ENCODE data around the gene EPHB2.

Gene EPHB2

GRCh38 chr1:22795366-22795714, 84.7 kb downstream of the EPHB2 start:
- no peak for TF ChIP-seq CTCF (IDR thresholded peaks at IDR 0.05; ENCODE audit: low read depth, low read length)
- no peak for DNase-seq (ENCODE audit: extremely low read depth, low read depth)

GRCh38 chr1:22796642-22797041, 86.0 kb downstream of the EPHB2 start:
- DNase-seq (ENCODE audit: extremely low read depth, low read depth), result no peak
- no peak for TF ChIP-seq CTCF (IDR thresholded peaks at IDR 0.05; ENCODE audit: low read depth, low read length)

GRCh38 chr1:22798083-22798482, 87.4 kb downstream of the EPHB2 start:
- no peak for DNase-seq (ENCODE audit: extremely low read depth, low read depth)
- TF ChIP-seq CTCF (IDR thresholded peaks at IDR 0.05; ENCODE audit: low read depth, low read length), result no peak

GRCh38 chr1:22799971-22800370, 89.3 kb downstream of the EPHB2 start:
- no peak for TF ChIP-seq CTCF (IDR thresholded peaks at IDR 0.05; ENCODE audit: low read depth, low read length)

GRCh38 chr1:22800629-22801028, 90.0 kb downstream of the EPHB2 start:
- TF ChIP-seq CTCF (IDR thresholded peaks at IDR 0.05; ENCODE audit: low read depth, low read length), result no peak
- DNase-seq (ENCODE audit: extremely low read depth, low read depth), result no peak

More at GRCh38 chr1:22799971-22800370, 89.3 kb downstream of the EPHB2 start:
- DNase-seq (ENCODE audit: extremely low read depth, low read depth), result no peak

- no peak for TF ChIP-seq CTCF (IDR thresholded peaks at IDR 0.05; ENCODE audit: low read depth, low read length)
- no peak for DNase-seq (ENCODE audit: extremely low read depth, low read depth)
Observed at GRCh38 chr1:22801347-22801746, 90.7 kb downstream of the EPHB2 start.

GRCh38 chr1:22801761-22802160, 91.1 kb downstream of the EPHB2 start:
- no peak for DNase-seq (ENCODE audit: extremely low read depth, low read depth)
- no peak for TF ChIP-seq CTCF (IDR thresholded peaks at IDR 0.05; ENCODE audit: low read depth, low read length)
